ENCODE measurements around the gene ABCB7. TPM values are rescaled to one million over a fixed set of nuclear protein-coding genes. Genes with fewer than 3 reads are reported as not detected.
"Not testable (repeated sequence)": the region's sequence is repeated elsewhere in the genome, so short reads cannot be mapped to it uniquely, and the experiment has no call there.

Gene ABCB7
- total RNA-seq, 3 donors from 2014 or later = 26.9 to 33.7 (median 27.7) TPM

DNA sequence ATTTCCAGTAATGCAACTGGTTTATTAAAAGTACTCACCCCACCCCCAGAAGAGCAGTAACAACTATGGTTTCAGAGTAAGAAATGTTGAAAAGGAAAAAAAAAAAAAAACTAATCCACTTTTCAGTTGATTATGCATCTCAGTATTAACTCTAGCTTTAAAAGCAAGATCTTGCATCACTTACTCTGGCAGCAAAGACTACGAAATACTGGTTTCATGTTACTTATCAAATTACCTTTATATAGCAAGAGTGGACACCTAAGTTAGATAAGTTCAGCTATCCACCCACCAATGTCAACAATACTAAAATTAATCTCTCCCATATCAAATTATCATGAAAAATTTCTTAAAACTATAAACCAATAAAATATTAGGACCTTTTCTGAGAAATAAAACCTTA lies 105.0 kb downstream of the ABCB7 start:
- H3K27me3 Mint-ChIP-seq (ENCODE audit: low read depth) = no peaks in the 10 kb centered on the region
- peaks cover 21% of the 10 kb centered on the region for H3K36me3 Mint-ChIP-seq (ENCODE audit: insufficient read depth)
- peaks cover 5% of the 10 kb centered on the region for H3K9me3 Mint-ChIP-seq
- ATAC-seq (no peak), DNase-seq (no peak)
- H3K4me1 Mint-ChIP-seq (ENCODE audit: low read depth) = no peaks in the 10 kb centered on the region
- H3K4me3 Mint-ChIP-seq = no peak overlapping the region

DNA sequence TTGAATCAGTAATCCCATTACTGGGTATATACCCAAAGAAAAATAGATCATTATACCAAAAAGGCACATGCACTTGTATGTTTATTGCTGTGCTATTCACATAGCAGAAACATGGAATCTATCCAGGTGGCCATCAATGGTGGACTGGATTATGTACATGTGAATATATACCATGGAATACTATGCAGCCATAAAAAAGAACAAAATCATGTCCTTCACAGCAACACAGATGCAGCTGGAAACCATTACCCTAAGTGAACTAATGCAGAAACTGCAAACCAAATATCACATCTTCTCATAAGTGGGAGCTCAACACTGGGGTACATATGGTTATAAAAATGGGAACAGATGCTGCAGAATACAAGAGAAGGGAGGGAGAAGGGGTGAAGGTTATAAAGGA lies 110.7 kb downstream of the ABCB7 start:
- Mint-ChIP-seq H3K36me3 (ENCODE audit: insufficient read depth) (peaks cover 4% of the 10 kb centered on the region), H3K4me1 (ENCODE audit: low read depth) (no peaks in the 10 kb centered on the region), H3K4me3 (no peak overlapping the region), H3K9me3 (peaks cover 5% of the 10 kb centered on the region), H3K27me3 (ENCODE audit: low read depth) (no peaks in the 10 kb centered on the region)
- no peak for ATAC-seq
- no peak for DNase-seq

DNA sequence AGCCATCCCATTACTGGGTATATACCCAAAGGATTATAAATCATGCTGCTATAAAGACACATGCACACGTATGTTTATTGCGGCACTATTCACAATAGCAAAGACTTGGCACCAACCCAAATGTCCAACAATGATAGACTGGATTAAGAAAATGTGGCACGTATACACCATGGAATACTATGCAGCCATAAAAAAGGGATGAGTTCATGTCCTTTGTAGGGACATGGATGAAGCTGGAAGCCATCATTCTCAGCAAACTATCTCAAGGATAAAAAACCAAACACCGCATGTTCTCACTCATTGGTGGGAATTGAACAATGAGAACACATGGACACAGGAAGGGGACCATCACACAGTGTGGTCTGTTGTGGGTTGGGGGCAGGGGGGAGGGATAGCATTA lies 111.9 kb downstream of the ABCB7 start:
- H3K4me3 Mint-ChIP-seq; H3K9me3 Mint-ChIP-seq; H3K36me3 Mint-ChIP-seq (ENCODE audit: insufficient read depth); DNase-seq; H3K4me1 Mint-ChIP-seq (ENCODE audit: low read depth); H3K27me3 Mint-ChIP-seq (ENCODE audit: low read depth); ATAC-seq: not testable (repeated sequence)

DNA sequence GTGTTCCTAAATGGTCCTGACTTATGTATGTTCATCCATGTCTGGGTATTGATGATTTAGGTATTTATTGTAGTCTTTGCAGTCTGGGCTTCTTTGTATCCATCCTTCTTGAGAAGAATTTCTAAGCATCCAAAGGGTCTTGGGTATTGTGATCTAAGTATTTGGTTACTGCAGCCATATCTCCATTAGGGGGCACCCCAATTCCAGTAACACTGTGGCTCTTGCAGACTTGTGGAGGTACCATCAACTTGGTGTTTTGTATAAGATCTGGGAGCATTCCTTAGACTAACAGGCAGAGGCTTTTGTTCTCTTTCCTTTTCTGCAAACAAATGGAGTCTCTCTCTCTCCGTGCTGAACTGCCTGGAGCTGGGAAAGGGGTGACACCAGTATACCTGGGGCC lies 117.2 kb downstream of the ABCB7 start:
- no peak for DNase-seq
- Mint-ChIP-seq H3K36me3 (ENCODE audit: insufficient read depth) (no peaks in the 10 kb centered on the region), H3K27me3 (ENCODE audit: low read depth) (no peaks in the 10 kb centered on the region), H3K4me3 (no peak overlapping the region), H3K9me3 (peaks cover 4% of the 10 kb centered on the region), H3K4me1 (ENCODE audit: low read depth) (no peaks in the 10 kb centered on the region)
- ATAC-seq = no peak

Other genes starting within 250 kb of the ABCB7 start
- under 1 TPM; 0.21 to 0.54 (median 0.51) TPM for gene NEXMIF, start 230.8 kb downstream of the ABCB7 start, total RNA-seq
- gene UPRT, start 117.8 kb upstream of the ABCB7 start, total RNA-seq = 10 to 100 TPM; 19.6 to 22.3 (median 19.7) TPM